Glomerular endothelial cell (primary cell): ENCODE data around the gene KRTAP15-1. TPM values are rescaled to one million over a fixed set of nuclear protein-coding genes. Genes with fewer than 3 reads are reported as not detected.

ENCODE experiments used
- DNase-seq: peaks from one replicate; pipeline ENCODE4 v3.0.0-alpha.2; 2011; ENCODE audit warnings: low read depth, low spot score; ENCODE audit errors: extremely low read depth
- total RNA-seq: library from RNA; depleted of rRNA; stranded (reverse); fragments of >200 nt; gene quantifications from 2 replicates; pipeline ENCODE4 v1.2.3, GENCODE V29; 2015

KRTAP15-1 gene
- total RNA-seq, 1 donor from 2014 or later: not detected

DNA sequence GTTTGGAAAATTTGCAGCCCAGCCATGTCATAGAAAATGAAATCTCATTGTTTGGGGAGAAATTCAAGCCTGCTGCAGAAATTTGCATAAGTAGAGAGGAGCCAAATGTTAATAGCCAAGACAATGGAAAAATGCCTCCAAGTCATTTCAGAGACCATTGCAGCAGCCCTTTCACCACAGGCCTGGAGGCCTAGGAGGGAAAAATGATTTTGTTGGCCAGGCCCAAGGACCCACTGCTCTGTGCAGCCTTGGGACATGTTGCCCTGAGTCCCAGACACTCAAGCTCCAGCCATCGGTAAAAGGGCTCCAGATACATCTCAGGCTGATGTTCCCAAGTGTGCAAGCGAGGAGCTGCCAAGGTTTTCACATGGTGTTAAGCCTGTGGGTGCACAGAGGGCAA, 46.1 kb downstream of the KRTAP15-1 start:
- no peak for DNase-seq

DNA sequence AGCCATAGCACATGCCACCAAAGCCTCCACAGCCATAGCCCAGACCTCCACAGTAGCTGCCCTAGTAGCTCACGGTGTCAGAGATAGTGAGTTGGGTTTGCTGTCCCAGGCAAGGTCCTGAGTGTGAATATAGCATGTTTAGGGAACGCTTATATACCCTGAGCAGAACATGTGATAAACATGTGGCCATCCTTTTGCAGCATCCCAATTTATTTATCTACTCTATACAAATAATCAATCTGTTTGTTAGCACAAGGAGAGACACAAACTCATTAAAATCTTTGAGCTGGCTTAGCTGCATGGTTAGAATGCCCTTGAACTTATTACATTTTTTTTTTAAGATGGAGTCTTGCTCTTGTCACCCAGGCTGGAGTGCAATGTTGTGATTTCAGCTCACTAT, 47.3 kb downstream of the KRTAP15-1 start, which contains the start of gene KRTAP19-2:
TSS of gene KRTAP19-2 (minus strand) at position 101 of the 400 bp plus-strand sequence. CDS start at position 13, 88 bp downstream.
- DNase-seq: no peak

Other genes starting within 250 kb of the KRTAP15-1 start
- gene CLDN8, start 224.2 kb upstream of the KRTAP15-1 start, total RNA-seq: not detected in 2 replicates
- gene KRTAP24-1, start 157.3 kb upstream of the KRTAP15-1 start, total RNA-seq: not detected in 2 replicates
- not detected in 2 replicates for gene KRTAP25-1, start 150.8 kb upstream of the KRTAP15-1 start, total RNA-seq
- gene KRTAP26-1, start 120.0 kb upstream of the KRTAP15-1 start, total RNA-seq: not detected in 2 replicates
- not detected in 2 replicates for gene KRTAP27-1, start 102.6 kb upstream of the KRTAP15-1 start, total RNA-seq
- not detected in 2 replicates for gene KRTAP23-1, start 91.7 kb upstream of the KRTAP15-1 start, total RNA-seq
- not detected in 2 replicates for gene KRTAP13-2, start 68.0 kb upstream of the KRTAP15-1 start, total RNA-seq
- not detected in 2 replicates for gene KRTAP13-1, start 44.2 kb upstream of the KRTAP15-1 start, total RNA-seq
- gene KRTAP13-3, start 14.3 kb upstream of the KRTAP15-1 start, total RNA-seq: not detected in 2 replicates
- not detected in 2 replicates for gene KRTAP13-4, start 10.1 kb upstream of the KRTAP15-1 start, total RNA-seq
- gene KRTAP19-1, start 40.1 kb downstream of the KRTAP15-1 start, total RNA-seq: not detected in 2 replicates
- not detected in 2 replicates for gene KRTAP19-2, start 47.2 kb downstream of the KRTAP15-1 start, total RNA-seq
- not detected in 2 replicates for gene KRTAP19-3, start 51.7 kb downstream of the KRTAP15-1 start, total RNA-seq
- gene KRTAP19-4, start 56.9 kb downstream of the KRTAP15-1 start, total RNA-seq: not detected in 2 replicates
- gene KRTAP19-5, start 61.9 kb downstream of the KRTAP15-1 start, total RNA-seq: not detected in 2 replicates
- not detected in 2 replicates for gene KRTAP19-6, start 101.6 kb downstream of the KRTAP15-1 start, total RNA-seq
- not detected in 2 replicates for gene KRTAP19-7, start 121.0 kb downstream of the KRTAP15-1 start, total RNA-seq
- gene KRTAP22-2, start 150.1 kb downstream of the KRTAP15-1 start, total RNA-seq: not detected in 2 replicates
- not detected in 2 replicates for gene KRTAP6-3, start 152.2 kb downstream of the KRTAP15-1 start, total RNA-seq
- gene KRTAP6-2, start 158.6 kb downstream of the KRTAP15-1 start, total RNA-seq: not detected in 2 replicates
- not detected in 2 replicates for gene KRTAP22-1, start 160.8 kb downstream of the KRTAP15-1 start, total RNA-seq
- gene KRTAP6-1, start 173.7 kb downstream of the KRTAP15-1 start, total RNA-seq: not detected in 2 replicates
- not detected in 2 replicates for gene KRTAP20-1, start 176.2 kb downstream of the KRTAP15-1 start, total RNA-seq
- gene KRTAP20-4, start 180.4 kb downstream of the KRTAP15-1 start, total RNA-seq: not detected in 2 replicates
- gene KRTAP20-2, start 194.9 kb downstream of the KRTAP15-1 start, total RNA-seq: not detected in 2 replicates
- gene KRTAP20-3, start 202.6 kb downstream of the KRTAP15-1 start, total RNA-seq: not detected in 2 replicates